Nephron progenitor cell (in vitro differentiated cells): Measurements from ENCODE around the gene MAP1LC3A.
"Not testable (repeated sequence)": the region's sequence is repeated elsewhere in the genome, so short reads cannot be mapped to it uniquely, and the experiment has no call there.

Experiments
- DNase-seq: peaks from one replicate; pipeline ENCODE4 v3.0.0; 2021
- H3K27ac Mint-ChIP-seq: 2 replicates; pipeline ENCODE4 v1.8.0; 2021; ENCODE audit warnings: mild to moderate bottlenecking, moderate library complexity, mixed read lengths
- H3K27me3 Mint-ChIP-seq: 2 replicates; pipeline ENCODE4 v1.8.0; 2021; ENCODE audit warnings: mild to moderate bottlenecking, low read depth, mixed read lengths; ENCODE audit not compliant: poor library complexity
- H3K36me3 Mint-ChIP-seq: 2 replicates; pipeline ENCODE4 v1.8.0; 2021; ENCODE audit warnings: low read depth, mixed read lengths
- H3K4me1 Mint-ChIP-seq: 2 replicates; pipeline ENCODE4 v1.8.0; 2021; ENCODE audit warnings: mixed read lengths
- H3K4me3 Mint-ChIP-seq: 2 replicates; pipeline ENCODE4 v1.8.0; 2021; ENCODE audit warnings: mild to moderate bottlenecking, moderate library complexity, mixed read lengths
- H3K9me3 Mint-ChIP-seq: 2 replicates; pipeline ENCODE4 v1.8.0; 2021; ENCODE audit warnings: mild to moderate bottlenecking, moderate library complexity, mixed read lengths
- TF ChIP-seq, protein P1 (sequence below): fragments of 200-600 bp; sonication (generic); IDR thresholded peaks from 2 replicates; pipeline ENCODE4 v1.5.0; 2021; ENCODE audit warnings: antibody characterized with exemption

Gene MAP1LC3A

DNA sequence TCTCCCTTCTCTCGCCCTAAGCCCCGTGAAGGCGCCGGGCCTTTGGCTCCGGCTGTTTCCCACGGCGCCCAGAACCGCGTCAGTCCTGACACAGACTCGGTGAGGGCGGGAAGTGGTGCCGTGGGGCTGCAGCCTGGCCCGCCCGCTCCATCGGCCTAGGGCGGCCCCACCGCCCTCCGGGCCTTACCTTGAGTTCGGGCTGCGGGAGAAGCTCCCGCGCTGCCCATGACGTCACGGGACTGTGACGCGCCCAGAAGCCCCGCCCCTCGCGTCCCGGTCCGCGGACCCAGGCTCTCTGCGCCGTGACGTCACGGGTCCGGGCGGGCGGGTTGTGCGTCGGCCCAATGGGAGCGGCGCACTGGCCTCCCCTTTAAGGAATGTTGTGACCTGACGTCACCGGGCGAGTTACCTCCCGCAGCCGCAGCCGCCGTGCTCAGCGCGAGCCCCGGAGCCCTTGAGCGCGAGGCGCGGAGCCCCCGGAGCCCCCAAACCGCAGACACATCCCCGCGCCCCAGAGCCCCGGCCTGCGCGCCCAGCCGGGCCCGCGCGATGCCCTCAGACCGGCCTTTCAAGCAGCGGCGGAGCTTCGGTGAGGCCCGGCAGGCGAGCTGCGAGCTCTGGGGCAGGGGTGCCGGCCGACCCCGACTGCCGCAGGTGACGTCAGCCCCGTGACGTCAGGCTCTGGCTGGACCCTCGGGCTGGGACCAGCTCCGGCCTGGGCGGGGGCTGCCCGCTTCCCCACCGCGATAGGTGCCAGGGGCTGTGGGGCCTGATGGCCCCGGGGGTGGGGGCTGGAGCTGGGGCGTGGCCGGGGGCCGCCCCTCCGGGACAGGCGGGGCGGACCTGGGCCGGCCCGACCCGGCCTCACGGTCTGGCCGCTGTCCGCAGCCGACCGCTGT lies at the start of gene MAP1LC3A:
MAP1LC3A (plus strand) TSS at position 399 of the 899 bp plus-strand sequence; CDS start at position 550, 151 bp downstream.
- peak; percentile 98 for DNase-seq
- Mint-ChIP-seq H3K9me3 (no peaks in the 10 kb centered on the region), H3K27me3 (peaks cover 25% of the 10 kb centered on the region), H3K4me1 (peaks cover 7% of the 10 kb centered on the region), H3K4me3 (peak within 1 kb of the TSS; percentile 84), H3K36me3 (peaks cover 4% of the 10 kb centered on the region), H3K27ac (no peak within 1 kb of the TSS)
- TF ChIP-seq, protein P1, sequence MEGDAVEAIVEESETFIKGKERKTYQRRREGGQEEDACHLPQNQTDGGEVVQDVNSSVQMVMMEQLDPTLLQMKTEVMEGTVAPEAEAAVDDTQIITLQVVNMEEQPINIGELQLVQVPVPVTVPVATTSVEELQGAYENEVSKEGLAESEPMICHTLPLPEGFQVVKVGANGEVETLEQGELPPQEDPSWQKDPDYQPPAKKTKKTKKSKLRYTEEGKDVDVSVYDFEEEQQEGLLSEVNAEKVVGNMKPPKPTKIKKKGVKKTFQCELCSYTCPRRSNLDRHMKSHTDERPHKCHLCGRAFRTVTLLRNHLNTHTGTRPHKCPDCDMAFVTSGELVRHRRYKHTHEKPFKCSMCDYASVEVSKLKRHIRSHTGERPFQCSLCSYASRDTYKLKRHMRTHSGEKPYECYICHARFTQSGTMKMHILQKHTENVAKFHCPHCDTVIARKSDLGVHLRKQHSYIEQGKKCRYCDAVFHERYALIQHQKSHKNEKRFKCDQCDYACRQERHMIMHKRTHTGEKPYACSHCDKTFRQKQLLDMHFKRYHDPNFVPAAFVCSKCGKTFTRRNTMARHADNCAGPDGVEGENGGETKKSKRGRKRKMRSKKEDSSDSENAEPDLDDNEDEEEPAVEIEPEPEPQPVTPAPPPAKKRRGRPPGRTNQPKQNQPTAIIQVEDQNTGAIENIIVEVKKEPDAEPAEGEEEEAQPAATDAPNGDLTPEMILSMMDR, result no peak

DNA sequence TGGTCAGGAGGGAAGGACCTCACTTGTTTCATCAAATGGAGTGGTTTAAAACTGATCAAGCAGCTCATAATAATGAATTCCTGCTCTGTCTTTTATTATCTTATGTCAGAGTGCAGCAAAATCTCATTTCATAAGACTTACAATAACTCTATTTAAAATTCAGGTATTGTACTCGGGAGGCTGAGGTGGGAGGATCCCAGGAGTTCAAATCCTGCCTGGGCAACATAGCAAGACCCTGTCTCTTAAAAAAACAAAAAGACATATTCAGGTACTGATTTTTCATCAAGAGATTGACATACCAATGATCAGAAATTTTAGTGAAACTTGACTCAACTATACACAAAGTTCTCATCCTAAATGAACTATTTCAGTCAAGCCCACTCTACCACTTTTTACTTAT lies 47.9 kb upstream of the MAP1LC3A start:
- no peaks in the 10 kb centered on the region for H3K9me3 Mint-ChIP-seq
- H3K4me1 Mint-ChIP-seq, result peaks cover 18% of the 10 kb centered on the region
- peaks cover 64% of the 10 kb centered on the region for H3K36me3 Mint-ChIP-seq

DNA sequence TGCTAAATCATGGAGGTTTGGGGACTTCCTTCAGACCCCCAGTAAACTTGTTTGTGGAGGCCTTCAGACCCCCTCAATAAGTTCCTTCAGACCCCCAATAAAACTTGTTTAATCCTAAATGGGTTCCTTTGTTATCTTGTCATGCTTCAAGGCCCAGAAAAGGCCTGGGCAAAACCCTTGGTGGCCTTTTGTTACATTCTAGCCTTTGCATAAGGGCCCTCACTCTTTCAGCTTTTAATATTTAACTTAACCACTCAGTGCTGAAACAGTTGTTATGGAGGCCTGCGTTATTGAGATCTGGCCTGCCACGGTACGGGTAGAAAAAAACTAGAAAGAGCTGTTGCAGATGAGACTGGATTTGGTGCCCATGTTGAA lies 46.6 kb upstream of the MAP1LC3A start:
- H3K4me3 Mint-ChIP-seq, result no peak overlapping the region
- H3K36me3 Mint-ChIP-seq, result peaks cover 54% of the 10 kb centered on the region
- H3K27ac Mint-ChIP-seq, result peak overlapping the region; percentile 79
- H3K9me3 Mint-ChIP-seq, result no peaks in the 10 kb centered on the region
- H3K27me3 Mint-ChIP-seq, result no peaks in the 10 kb centered on the region
- TF ChIP-seq, protein P1, result no peak
- H3K4me1 Mint-ChIP-seq, result peaks cover 25% of the 10 kb centered on the region
- no peak for DNase-seq

More for the DNA sequence above, 47.9 kb upstream of the MAP1LC3A start:
- TF ChIP-seq, protein P1, result no peak
- Mint-ChIP-seq H3K27me3 (no peaks in the 10 kb centered on the region), H3K27ac (no peak overlapping the region), H3K4me3 (no peak overlapping the region)
- DNase-seq, result no peak

DNA sequence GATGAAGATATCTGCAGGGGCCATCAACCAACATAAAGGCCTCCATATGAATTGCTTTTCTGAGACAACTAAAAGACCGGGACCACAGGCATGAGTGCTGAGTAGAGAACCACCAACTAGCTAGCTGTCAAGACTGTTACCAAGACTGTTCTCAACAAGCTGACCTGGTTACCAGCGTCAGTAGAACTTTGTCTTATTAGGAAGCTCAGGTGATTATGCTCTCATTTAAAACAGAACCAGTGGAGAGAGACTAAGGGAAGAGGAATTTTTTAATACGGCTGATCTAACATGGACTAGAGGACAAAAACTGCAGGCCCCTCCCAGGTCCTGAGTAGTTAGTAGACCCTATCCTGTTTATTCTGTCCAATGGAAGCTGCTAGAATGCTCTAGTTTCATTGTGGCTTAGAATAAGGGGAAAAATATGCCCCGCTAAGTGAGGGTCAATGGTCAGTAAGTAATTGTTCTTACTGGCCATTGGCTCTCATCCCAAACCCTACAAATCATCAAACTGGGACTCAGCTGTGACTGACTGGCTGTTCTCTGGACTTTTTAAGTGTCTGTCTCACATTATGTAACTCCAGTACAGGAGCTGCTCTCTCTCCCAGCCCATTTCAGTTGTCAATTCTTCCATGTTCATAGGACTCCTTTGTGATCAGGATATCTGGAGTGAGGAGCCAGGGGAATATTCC lies 46.1 kb upstream of the MAP1LC3A start:
- H3K9me3 Mint-ChIP-seq, result no peaks in the 10 kb centered on the region
- H3K27me3 Mint-ChIP-seq, result no peaks in the 10 kb centered on the region
- H3K4me1 Mint-ChIP-seq, result peaks cover 25% of the 10 kb centered on the region
- H3K27ac Mint-ChIP-seq, result peak overlapping the region; percentile 79
- H3K36me3 Mint-ChIP-seq, result peaks cover 52% of the 10 kb centered on the region
- TF ChIP-seq, protein P1, result no peak
- DNase-seq, result no peak
- H3K4me3 Mint-ChIP-seq, result no peak overlapping the region

DNA sequence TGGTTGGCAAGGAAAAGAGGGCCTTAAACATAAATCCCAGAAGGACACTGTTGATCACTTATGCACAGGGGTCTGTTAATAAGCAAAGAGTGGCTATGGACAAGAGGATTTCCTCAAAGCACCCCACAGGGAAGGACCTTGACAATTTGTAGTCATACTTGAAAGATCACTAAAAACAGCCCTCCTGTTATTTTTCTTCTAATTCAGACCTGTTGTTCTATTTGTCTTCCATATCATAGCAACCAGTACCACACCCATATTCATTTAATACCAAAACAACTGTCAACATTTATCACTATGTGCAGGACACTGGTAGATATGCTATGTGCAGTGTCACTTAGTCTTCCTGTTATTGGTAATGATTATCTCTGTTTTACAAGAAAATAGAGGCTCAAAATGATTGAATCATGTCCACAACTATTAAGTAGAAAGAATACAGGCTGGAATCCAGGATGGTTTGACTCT lies 45.5 kb upstream of the MAP1LC3A start:
- Mint-ChIP-seq H3K36me3 (peaks cover 46% of the 10 kb centered on the region), H3K27ac (peak overlapping the region; percentile 19), H3K4me1 (peaks cover 28% of the 10 kb centered on the region), H3K4me3 (no peak overlapping the region), H3K9me3 (no peaks in the 10 kb centered on the region), H3K27me3 (no peaks in the 10 kb centered on the region)
- DNase-seq, result no peak
- TF ChIP-seq, protein P1, result no peak

DNA sequence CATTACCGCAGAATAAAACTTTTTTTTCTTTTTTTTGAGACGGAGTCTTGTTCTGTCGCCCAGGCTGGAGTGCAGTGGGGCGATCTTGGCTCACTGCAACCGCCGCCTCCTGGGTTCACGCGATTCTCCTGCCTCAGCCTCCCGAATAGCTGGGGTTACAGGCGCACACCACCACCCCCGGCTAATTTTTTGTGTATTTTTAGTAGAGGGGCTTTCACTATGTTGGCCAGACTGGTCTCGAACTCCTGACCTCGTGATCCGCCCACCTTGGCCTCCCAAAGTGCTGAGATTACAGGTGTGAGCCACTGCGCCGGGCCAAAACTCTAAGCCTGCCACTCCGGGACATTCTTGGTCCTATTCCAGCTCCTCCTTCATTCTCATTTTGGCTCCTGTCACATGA lies 44.5 kb upstream of the MAP1LC3A start:
- not testable (repeated sequence) for H3K4me3 Mint-ChIP-seq
- peak overlapping the region; percentile 100 for H3K27ac Mint-ChIP-seq

More for the DNA sequence above, 44.5 kb upstream of the MAP1LC3A start:
- H3K9me3 Mint-ChIP-seq, DNase-seq, H3K27me3 Mint-ChIP-seq: not testable (repeated sequence)
- Mint-ChIP-seq H3K36me3 (peaks cover 45% of the 10 kb centered on the region), H3K4me1 (peaks cover 35% of the 10 kb centered on the region)
